NCI-H524 (cell line): ENCODE measurements around the gene SPOCK1.

ENCODE experiments used
- DNase-seq, 2 experiments: peaks; one replicate each; lab custom pipeline; 2025; lab: John Stamatoyannopoulos, UW

SPOCK1 gene

GRCh38 chr5:137199966-137200365, 299.2 kb downstream of the SPOCK1 start:
- peak; percentile 38 to 56 for DNase-seq

- DNase-seq = no peak
Observed at GRCh38 chr5:137199201-137199600, 299.9 kb downstream of the SPOCK1 start.

- DNase-seq = no peak
Observed at GRCh38 chr5:137195483-137195882, 303.6 kb downstream of the SPOCK1 start.

- DNase-seq = no peak
Observed at GRCh38 chr5:137194300-137194699, 304.8 kb downstream of the SPOCK1 start.

- no peak for DNase-seq
Observed at GRCh38 chr5:137192293-137192743, 306.8 kb downstream of the SPOCK1 start.

- no peak for DNase-seq
Observed at GRCh38 chr5:137191179-137191578, 307.9 kb downstream of the SPOCK1 start.

- DNase-seq = no peak
Observed at GRCh38 chr5:137190441-137190840, 308.7 kb downstream of the SPOCK1 start.

- no peak for DNase-seq
Observed at GRCh38 chr5:137190031-137190430, 309.1 kb downstream of the SPOCK1 start.

GRCh38 chr5:137188566-137188965, 310.6 kb downstream of the SPOCK1 start:
- no peak for DNase-seq

- DNase-seq = no peak
Observed at GRCh38 chr5:137186759-137187461, 312.2 kb downstream of the SPOCK1 start.

GRCh38 chr5:137185193-137185592, 313.9 kb downstream of the SPOCK1 start:
- peak in 1 of 2 experiments; percentile 14 for DNase-seq

GRCh38 chr5:137184734-137185133, 314.4 kb downstream of the SPOCK1 start:
- DNase-seq = no peak

- DNase-seq = no peak
Observed at GRCh38 chr5:137182576-137182975, 316.6 kb downstream of the SPOCK1 start.

GRCh38 chr5:137181667-137182066, 317.5 kb downstream of the SPOCK1 start:
- peak; percentile 17 to 61 for DNase-seq

GRCh38 chr5:137179203-137179602, 319.9 kb downstream of the SPOCK1 start:
- DNase-seq = no peak

- DNase-seq = no peak
Observed at GRCh38 chr5:137176609-137177008, 322.5 kb downstream of the SPOCK1 start.

- DNase-seq = no peak
Observed at GRCh38 chr5:137176126-137176525, 323.0 kb downstream of the SPOCK1 start.

GRCh38 chr5:137174196-137174595, 324.9 kb downstream of the SPOCK1 start:
- DNase-seq = no peak

GRCh38 chr5:137172258-137172657, 326.9 kb downstream of the SPOCK1 start:
- no peak for DNase-seq

GRCh38 chr5:137167187-137167586, 331.9 kb downstream of the SPOCK1 start:
- DNase-seq = no peak

- DNase-seq = no peak
Observed at GRCh38 chr5:137164961-137165360, 334.2 kb downstream of the SPOCK1 start.

GRCh38 chr5:137164536-137164935, 334.6 kb downstream of the SPOCK1 start:
- no peak for DNase-seq

- DNase-seq = no peak
Observed at GRCh38 chr5:137158691-137159090, 340.4 kb downstream of the SPOCK1 start.

GRCh38 chr5:137156180-137156579, 342.9 kb downstream of the SPOCK1 start:
- DNase-seq = no peak
